HEK293 (cell line): ENCODE data around the gene RAB36.

Experiments
- CTCF ChIA-PET: fragments of 350-600 bp; formaldehyde crosslinking; extraction: SDS; loops from one replicate; lab custom pipeline; 2021; ENCODE audit warnings: antibody characterized with exemption; lab: Yijun Ruan, JAX
- POLR2A ChIA-PET: fragments of 300-600 bp; formaldehyde crosslinking; extraction: SDS; loops from one replicate; lab custom pipeline; 2020; ENCODE audit warnings: antibody characterized with exemption, inconsistent platforms; lab: Yijun Ruan, JAX
- H3K27ac ChIP-seq: fragments of 200-500 bp; sonication (Bioruptor generic); 2 replicates; pipeline ENCODE4 v1.5.1; 2014; ENCODE audit warnings: low read depth, low read length, control low read depth, inconsistent platforms; ENCODE audit errors: extremely low read depth
- H3K36me3 ChIP-seq, 2 experiments: fragments of 200-500 bp in 1 of 2; sonication (Bioruptor generic) in 1 of 2; 1 replicate in 1 of 2; 2 replicates in 1 of 2; pipeline ENCODE4 v1.5.1; 2014 to 2017; ENCODE audit warnings: inconsistent platforms in 2 of 2, low read length in 2 of 2; ENCODE audit not compliant: control insufficient read depth in 2 of 2, insufficient read depth in 1 of 2
- H3K4me1 ChIP-seq: fragments of 200-500 bp; sonication (Bioruptor generic); 2 replicates; pipeline ENCODE4 v1.5.1; 2014; ENCODE audit warnings: mild to moderate bottlenecking, low read length, inconsistent platforms; ENCODE audit not compliant: control insufficient read depth, insufficient read depth
- H3K4me3 ChIP-seq: 2 replicates; pipeline ENCODE4 v1.5.1; 2011; ENCODE audit warnings: low read depth, mild to moderate bottlenecking, control low read depth, low read length, moderate library complexity
- H3K9me3 ChIP-seq: fragments of 200-500 bp; sonication (Bioruptor generic); 2 replicates; pipeline ENCODE4 v1.5.1; 2014; ENCODE audit warnings: low read depth, low read length, inconsistent platforms; ENCODE audit not compliant: control insufficient read depth, insufficient read depth
- EGR2 ChIP-seq: fragments of 450-650 bp; formaldehyde crosslinking; IDR thresholded peaks from 2 replicates; pipeline ENCODE4 v1.5.1; 2016; ENCODE audit warnings: low read depth, missing biosample characterization, missing genetic modification characterization
- MZF1 ChIP-seq: fragments of 450-650 bp; formaldehyde crosslinking; IDR thresholded peaks from 2 replicates; pipeline ENCODE4 v1.5.1; 2017; ENCODE audit warnings: missing biosample characterization, missing genetic modification characterization, borderline replicate concordance
- OSR2 ChIP-seq: fragments of 450-650 bp; formaldehyde crosslinking; IDR thresholded peaks from 2 replicates; pipeline ENCODE4 v1.5.1; 2016; ENCODE audit warnings: missing biosample characterization, missing genetic modification characterization
- PRDM1 ChIP-seq: fragments of 450-650 bp; formaldehyde crosslinking; IDR thresholded peaks from 2 replicates; pipeline ENCODE4; 2016; ENCODE audit warnings: missing biosample characterization, missing genetic modification characterization
- PRDM4 ChIP-seq: fragments of 450-650 bp; formaldehyde crosslinking; IDR thresholded peaks from 2 replicates; pipeline ENCODE4 v1.5.1; 2017; ENCODE audit warnings: missing biosample characterization, missing genetic modification characterization
- SETDB1 ChIP-seq: IDR thresholded peaks from one replicate; pipeline ENCODE4 v1.6.1; 2017; ENCODE audit warnings: mild to moderate bottlenecking, low read length, moderate library complexity, mixed read lengths; ENCODE audit not compliant: insufficient read length
- ZBTB17 ChIP-seq: fragments of 450-650 bp; formaldehyde crosslinking; IDR thresholded peaks from 2 replicates; pipeline ENCODE4 v1.5.1; 2016; ENCODE audit warnings: missing biosample characterization, missing genetic modification characterization
- ZBTB6 ChIP-seq: fragments of 450-650 bp; formaldehyde crosslinking; IDR thresholded peaks from 2 replicates; pipeline ENCODE4 v1.5.1; 2017; ENCODE audit warnings: missing biosample characterization, missing genetic modification characterization
- ZFHX2 ChIP-seq: fragments of 450-650 bp; formaldehyde crosslinking; conservative IDR thresholded peaks from 2 replicates; pipeline ENCODE4 v1.5.1; 2016; ENCODE audit warnings: missing biosample characterization, missing genetic modification characterization
- ZFP69B ChIP-seq: fragments of 450-650 bp; formaldehyde crosslinking; IDR thresholded peaks from 2 replicates; pipeline ENCODE4 v1.5.1; 2016; ENCODE audit warnings: missing biosample characterization, missing genetic modification characterization
- ZIC2 ChIP-seq: fragments of 450-650 bp; formaldehyde crosslinking; IDR thresholded peaks from 2 replicates; pipeline ENCODE4 v1.5.1; 2016; ENCODE audit warnings: missing biosample characterization, missing genetic modification characterization
- ZNF157 ChIP-seq: fragments of 450-650 bp; formaldehyde crosslinking; IDR thresholded peaks from 2 replicates; pipeline ENCODE4 v1.5.1; 2016; ENCODE audit warnings: missing biosample characterization, missing genetic modification characterization
- ZNF292 ChIP-seq: fragments of 450-650 bp; formaldehyde crosslinking; IDR thresholded peaks from 2 replicates; pipeline ENCODE4 v1.5.1; 2016; ENCODE audit warnings: low read depth, missing biosample characterization, missing genetic modification characterization, borderline replicate concordance
- ZNF341 ChIP-seq: fragments of 450-650 bp; formaldehyde crosslinking; IDR thresholded peaks from 2 replicates; pipeline ENCODE4; 2016; ENCODE audit warnings: low read depth, missing biosample characterization, missing genetic modification characterization
- ZNF416 ChIP-seq: fragments of 450-650 bp; formaldehyde crosslinking; IDR thresholded peaks from 2 replicates; pipeline ENCODE4 v1.5.1; 2016; ENCODE audit warnings: missing biosample characterization, missing genetic modification characterization
- ZNF449 ChIP-seq: fragments of 450-650 bp; formaldehyde crosslinking; IDR thresholded peaks from 2 replicates; pipeline ENCODE4 v1.5.1; 2017; ENCODE audit warnings: missing biosample characterization, mild to moderate bottlenecking, missing genetic modification characterization, moderate library complexity
- ZNF501 ChIP-seq: fragments of 450-650 bp; formaldehyde crosslinking; IDR thresholded peaks from 2 replicates; pipeline ENCODE4 v1.5.1; 2016; ENCODE audit warnings: missing biosample characterization, missing genetic modification characterization
- ZNF629 ChIP-seq: fragments of 450-650 bp; formaldehyde crosslinking; IDR thresholded peaks from 2 replicates; pipeline ENCODE4 v1.5.1; 2017; ENCODE audit warnings: missing biosample characterization, missing genetic modification characterization
- ZNF747 ChIP-seq: fragments of 450-650 bp; formaldehyde crosslinking; IDR thresholded peaks from 2 replicates; pipeline ENCODE4 v1.5.1; 2016; ENCODE audit warnings: missing biosample characterization, missing genetic modification characterization
- ZNF777 ChIP-seq: fragments of 450-650 bp; formaldehyde crosslinking; IDR thresholded peaks from 2 replicates; pipeline ENCODE4 v1.5.1; 2017; ENCODE audit warnings: missing biosample characterization, missing genetic modification characterization, borderline replicate concordance
- ZSCAN5A ChIP-seq: fragments of 450-650 bp; formaldehyde crosslinking; IDR thresholded peaks from 2 replicates; pipeline ENCODE4 v1.5.1; 2016; ENCODE audit warnings: missing biosample characterization, missing genetic modification characterization
- TF ChIP-seq, protein P1 (sequence below): fragments of 450-650 bp; formaldehyde crosslinking; IDR thresholded peaks from 2 replicates; pipeline ENCODE4 v1.5.1; 2016; ENCODE audit warnings: missing biosample characterization, missing genetic modification characterization, borderline replicate concordance

RAB36 gene

GRCh38 chr22:23187211-23187610 is 41.9 kb downstream of the RAB36 start (continued):
- TF ChIP-seq ZSCAN5A (tag by site-specific recombination) (no peak), ZNF501 (tag by site-specific recombination) (no peak), MZF1 (no peak), EGR2 (tag by site-specific recombination) (peak; percentile 41; the same call in 1 of the 2 replicates), ZNF416 (tag by site-specific recombination) (no peak), ZIC2 (tag by site-specific recombination) (no peak), PRDM1 (tag by site-specific recombination) (0 out of 2 replicates have a peak, but pooled peaks have one; percentile 27), ZFHX2 (tag by site-specific recombination) (peak; percentile 24; the same call in 1 of the 2 replicates), ZNF747 (no peak)

DNA sequence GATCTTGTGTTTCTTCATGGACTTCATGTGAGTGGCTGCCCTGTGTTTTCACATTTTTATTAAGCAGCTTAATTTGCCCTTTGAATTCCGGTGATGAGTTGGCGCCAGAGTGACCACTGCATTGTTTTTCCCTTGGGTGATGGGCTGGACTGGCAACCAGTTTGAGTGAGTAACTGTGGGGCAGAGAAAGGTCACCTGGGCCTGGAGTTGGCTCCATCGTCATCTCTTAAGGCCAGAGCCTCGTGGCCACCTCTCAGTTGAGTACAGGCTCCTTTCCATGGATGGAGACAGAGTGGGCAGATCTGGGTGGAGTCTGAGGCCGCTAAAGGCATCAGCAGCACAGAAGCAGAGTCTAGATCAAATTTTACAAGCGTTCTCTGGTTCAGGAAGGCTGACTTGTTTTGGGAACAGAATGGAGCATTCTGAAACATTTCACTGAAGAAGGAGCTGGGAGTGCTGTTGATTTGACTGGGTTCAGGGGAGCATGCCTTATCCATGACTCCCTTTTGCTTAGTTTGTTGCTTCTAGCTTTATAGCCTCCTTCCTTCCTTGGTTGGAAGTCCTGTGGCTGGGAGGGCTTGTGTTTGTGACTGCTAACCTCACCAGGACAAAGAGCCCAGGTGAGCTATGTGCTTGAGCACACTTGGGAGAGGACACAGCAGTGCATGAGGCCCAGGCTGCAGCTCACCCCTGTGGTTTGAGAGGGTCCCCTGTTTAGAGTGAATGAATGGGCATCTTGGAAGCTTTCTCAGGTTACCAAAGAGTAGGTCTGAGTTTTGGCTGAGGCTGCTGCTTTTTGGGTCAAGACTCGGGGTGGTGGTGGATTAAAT is 42.8 kb downstream of the RAB36 start:
- ChIA-PET CTCF (interaction anchor here (0.6 to 1.5 kb wide), 6 partner anchors 7 to 94 kb away, joined by 3 to 6 read pairs (median 4); partner anchors contain the start of gene BCR), POLR2A (no interaction called here)
- Histone ChIP-seq H3K9me3 (no peaks in the 10 kb centered on the region), H3K4me3 (no peak overlapping the region), H3K4me1 (no peaks in the 10 kb centered on the region; the same call in 1 of the 2 replicates), H3K27ac (no peak overlapping the region), H3K36me3 (peaks cover 0 to 46% of the 10 kb centered on the region in 2 experiments; a peak in 1 of 3 replicates)
- peak; percentile 32; the same call in 1 of the 2 replicates for TF ChIP-seq ZIC2 (tag by site-specific recombination)
- no peak for TF ChIP-seq PRDM4 (tag by site-specific recombination)
- peak; percentile 42; the same call in 1 of the 2 replicates for TF ChIP-seq ZBTB6
- TF ChIP-seq ZNF157 (tag by site-specific recombination): peak; percentile 91
- TF ChIP-seq ZBTB17 (tag by site-specific recombination): peak; percentile 55
- TF ChIP-seq OSR2 (tag by site-specific recombination): peak; percentile 76

- CTCF ChIA-PET: no interaction called here
- POLR2A ChIA-PET: no interaction called here
- Histone ChIP-seq H3K36me3 (peaks cover 0 to 40% of the 10 kb centered on the region in 2 experiments; a peak in 1 of 3 replicates), H3K9me3 (no peaks in the 10 kb centered on the region), H3K4me3 (no peak overlapping the region), H3K27ac (no peak overlapping the region), H3K4me1 (no peaks in the 10 kb centered on the region; the same call in 1 of the 2 replicates)
- no peak for TF ChIP-seq ZFHX2 (tag by site-specific recombination)
- no peak for TF ChIP-seq ZNF292
- no peak for TF ChIP-seq ZNF341 (tag by site-specific recombination)
- no peak for TF ChIP-seq ZFP69B (tag by site-specific recombination)
- no peak for TF ChIP-seq ZNF777 (tag by site-specific recombination)
- TF ChIP-seq, protein P1, sequence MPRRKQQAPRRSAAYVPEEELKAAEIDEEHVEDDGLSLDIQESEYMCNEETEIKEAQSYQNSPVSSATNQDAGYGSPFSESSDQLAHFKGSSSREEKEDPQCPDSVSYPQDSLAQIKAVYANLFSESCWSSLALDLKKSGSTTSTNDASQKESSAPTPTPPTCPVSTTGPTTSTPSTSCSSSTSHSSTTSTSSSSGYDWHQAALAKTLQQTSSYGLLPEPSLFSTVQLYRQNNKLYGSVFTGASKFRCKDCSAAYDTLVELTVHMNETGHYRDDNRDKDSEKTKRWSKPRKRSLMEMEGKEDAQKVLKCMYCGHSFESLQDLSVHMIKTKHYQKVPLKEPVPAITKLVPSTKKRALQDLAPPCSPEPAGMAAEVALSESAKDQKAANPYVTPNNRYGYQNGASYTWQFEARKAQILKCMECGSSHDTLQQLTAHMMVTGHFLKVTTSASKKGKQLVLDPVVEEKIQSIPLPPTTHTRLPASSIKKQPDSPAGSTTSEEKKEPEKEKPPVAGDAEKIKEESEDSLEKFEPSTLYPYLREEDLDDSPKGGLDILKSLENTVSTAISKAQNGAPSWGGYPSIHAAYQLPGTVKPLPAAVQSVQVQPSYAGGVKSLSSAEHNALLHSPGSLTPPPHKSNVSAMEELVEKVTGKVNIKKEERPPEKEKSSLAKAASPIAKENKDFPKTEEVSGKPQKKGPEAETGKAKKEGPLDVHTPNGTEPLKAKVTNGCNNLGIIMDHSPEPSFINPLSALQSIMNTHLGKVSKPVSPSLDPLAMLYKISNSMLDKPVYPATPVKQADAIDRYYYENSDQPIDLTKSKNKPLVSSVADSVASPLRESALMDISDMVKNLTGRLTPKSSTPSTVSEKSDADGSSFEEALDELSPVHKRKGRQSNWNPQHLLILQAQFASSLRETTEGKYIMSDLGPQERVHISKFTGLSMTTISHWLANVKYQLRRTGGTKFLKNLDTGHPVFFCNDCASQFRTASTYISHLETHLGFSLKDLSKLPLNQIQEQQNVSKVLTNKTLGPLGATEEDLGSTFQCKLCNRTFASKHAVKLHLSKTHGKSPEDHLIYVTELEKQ (tag by site-specific recombination): no peak
- TF ChIP-seq SETDB1: no peak
- no peak for TF ChIP-seq ZNF629 (tag by site-specific recombination)
- TF ChIP-seq ZNF449 (tag by site-specific recombination): no peak
These were observed 45.2 kb downstream of the RAB36 start for GRCh38 chr22:23190526-23190925.
